Cardiac septum (tissue), 1 donor: ENCODE data around the gene PCIF1. TPM values are rescaled to one million over a fixed set of nuclear protein-coding genes. Genes with fewer than 3 reads are reported as not detected.
A peak's percentile ranks its signal among the peaks of the same experiment; 100 is the strongest.
"Not testable (repeated sequence)": the region's sequence is repeated elsewhere in the genome, so short reads cannot be mapped to it uniquely, and the experiment has no call there.

Source experiments
- DNase-seq: peaks from one replicate; pipeline ENCODE4 v3.0.0-alpha.2; 2020; ENCODE audit warnings: low spot score
- intact Hi-C: fragments of 100-400 bp; cut with DNase I; formaldehyde crosslinking; loops from one replicate; pipeline ENCODE4 v1.14.0; 2022
- total RNA-seq: library from RNA; stranded (reverse); fragmentation: NEBNext Ultra II Directional; extraction: Animal tissue kit (Norgen Biotek cat#: 25700); gene quantifications from one replicate; pipeline ENCODE4 v1.2.1, GENCODE V29; 2021
- donor health status: DM: no; HTN: no; CAD: no.

The PCIF1 gene
- total RNA-seq, 1 donor from 2014 or later = 30.2 TPM

- no peak for DNase-seq
- intact Hi-C loops = loop anchor here (5.0 kb wide), 1 partner anchor 38 kb away; no protein-coding TSS in a partner anchor
Measured at GRCh38 chr20:45974896-45975565, 40.5 kb downstream of the PCIF1 start.

GRCh38 chr20:45975686-45976085, 41.2 kb downstream of the PCIF1 start:
- intact Hi-C loops = no loop called here
- peak; percentile 27 for DNase-seq

- peak; percentile 3 for DNase-seq
- intact Hi-C loops = no loop called here
Measured at GRCh38 chr20:45976086-45976485, 41.6 kb downstream of the PCIF1 start.

GRCh38 chr20:45981261-45981660, 46.8 kb downstream of the PCIF1 start:
- intact Hi-C loops = no loop called here
- DNase-seq = peak; percentile 59

GRCh38 chr20:45983279-45983743, 48.8 kb downstream of the PCIF1 start:
- intact Hi-C loops = no loop called here
- peak; percentile 2 for DNase-seq

- intact Hi-C loops = no loop called here
- DNase-seq = peak; percentile 43
Measured at GRCh38 chr20:45985573-45985972, 51.1 kb downstream of the PCIF1 start.

- intact Hi-C loops = no loop called here
- DNase-seq = peak; percentile 90
Measured at GRCh38 chr20:45987108-45987780, 52.8 kb downstream of the PCIF1 start.

- intact Hi-C loops, DNase-seq: not testable (repeated sequence)
Measured at GRCh38 chr20:45988830-45989229, 54.3 kb downstream of the PCIF1 start.

- intact Hi-C loops = no loop called here
- no peak for DNase-seq
Measured at GRCh38 chr20:45991616-45992015, 57.1 kb downstream of the PCIF1 start.

GRCh38 chr20:45993197-45993951, 58.9 kb downstream of the PCIF1 start:
- DNase-seq = no peak
- intact Hi-C loops = no loop called here

GRCh38 chr20:45994761-45995493, 60.4 kb downstream of the PCIF1 start:
- DNase-seq = no peak

GRCh38 chr20:45995495-45996097, 61.1 kb downstream of the PCIF1 start:
- DNase-seq, intact Hi-C loops: not testable (repeated sequence)

More at GRCh38 chr20:45994761-45995493, 60.4 kb downstream of the PCIF1 start:
- intact Hi-C loops = no loop called here

- no peak for DNase-seq
- intact Hi-C loops = no loop called here
Measured at GRCh38 chr20:45997187-45997586, 62.7 kb downstream of the PCIF1 start.

Other genes starting within 250 kb of the PCIF1 start
- not detected for gene WFDC13, start 232.6 kb upstream of the PCIF1 start, total RNA-seq
- not detected for gene WFDC10B, start 229.7 kb upstream of the PCIF1 start, total RNA-seq
- not detected for gene SPINT4, start 212.3 kb upstream of the PCIF1 start, total RNA-seq
- gene WFDC3, start 142.8 kb upstream of the PCIF1 start, total RNA-seq = 2.0 TPM
- gene DNTTIP1, start 142.7 kb upstream of the PCIF1 start, total RNA-seq = 26.3 TPM
- gene UBE2C, start 122.0 kb upstream of the PCIF1 start, total RNA-seq = 0.38 TPM
- gene TNNC2, start 107.4 kb upstream of the PCIF1 start, total RNA-seq = not detected
- 19.5 TPM for gene SNX21, start 100.9 kb upstream of the PCIF1 start, total RNA-seq
- gene ACOT8, start 77.3 kb upstream of the PCIF1 start, total RNA-seq = 24.9 TPM
- 2.0 TPM for gene ZSWIM3, start 77.1 kb upstream of the PCIF1 start, total RNA-seq
- 6.9 TPM for gene ZSWIM1, start 53.5 kb upstream of the PCIF1 start, total RNA-seq
- gene SPATA25, start 47.1 kb upstream of the PCIF1 start, total RNA-seq = 3.3 TPM
- gene NEURL2, start 43.5 kb upstream of the PCIF1 start, total RNA-seq = 7.6 TPM
- gene CTSA, start 43.3 kb upstream of the PCIF1 start, total RNA-seq = 111 TPM
- 37.1 TPM for gene PLTP, start 22.5 kb upstream of the PCIF1 start, total RNA-seq
- 8.5 TPM for gene ZNF335, start 37.5 kb downstream of the PCIF1 start, total RNA-seq
- 2.4 TPM for gene MMP9, start 74.2 kb downstream of the PCIF1 start, total RNA-seq
- gene SLC12A5, start 94.5 kb downstream of the PCIF1 start, total RNA-seq = 0.73 TPM
- gene NCOA5, start 155.3 kb downstream of the PCIF1 start, total RNA-seq = 12.3 TPM
- 3.8 TPM for gene CD40, start 183.6 kb downstream of the PCIF1 start, total RNA-seq